ENCODE data around the gene HDAC9.
A peak's percentile ranks its signal among the peaks of the same experiment; 100 is the strongest.

Gene HDAC9

DNA sequence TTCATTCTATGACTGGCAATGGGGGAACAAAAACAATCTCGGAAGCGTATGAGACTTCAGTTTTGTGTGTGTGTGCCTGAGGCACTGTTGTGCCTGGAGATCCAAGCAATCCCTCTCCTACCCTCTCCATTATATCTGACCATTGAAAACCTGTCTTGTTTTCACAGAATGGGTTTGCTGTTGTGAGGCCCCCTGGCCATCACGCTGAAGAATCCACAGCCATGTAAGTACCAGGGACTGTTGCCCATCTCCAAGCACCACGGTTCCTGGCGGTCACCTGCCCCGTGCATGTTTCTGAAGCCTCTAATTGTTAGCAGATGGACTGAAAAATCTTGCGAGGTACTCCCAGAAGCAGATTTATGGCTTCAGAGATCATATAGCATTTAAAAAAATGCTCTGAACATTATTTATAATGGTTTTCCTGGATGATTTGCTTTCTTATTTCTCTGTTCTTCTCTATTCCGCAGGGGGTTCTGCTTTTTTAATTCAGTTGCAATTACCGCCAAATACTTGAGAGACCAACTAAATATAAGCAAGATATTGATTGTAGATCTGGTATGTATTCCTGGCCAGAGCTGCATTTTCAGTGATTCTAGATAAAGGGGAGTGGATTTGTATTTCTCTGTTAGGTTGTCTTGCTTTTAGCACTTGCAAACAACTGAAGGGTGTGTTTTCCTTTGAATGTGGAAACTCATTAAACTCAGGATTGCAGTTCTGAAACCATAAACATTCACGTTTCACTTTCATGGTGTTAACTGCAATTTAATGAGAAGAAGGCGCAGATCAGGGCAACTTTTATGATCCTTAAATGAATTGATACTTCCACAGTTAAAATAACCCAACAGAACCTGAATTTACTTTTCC lies 333.7 kb downstream of the HDAC9 start:
- peak overlapping the region; percentile 53 for H3K4me3 ChIP-seq (ENCODE audit: low read length)

DNA sequence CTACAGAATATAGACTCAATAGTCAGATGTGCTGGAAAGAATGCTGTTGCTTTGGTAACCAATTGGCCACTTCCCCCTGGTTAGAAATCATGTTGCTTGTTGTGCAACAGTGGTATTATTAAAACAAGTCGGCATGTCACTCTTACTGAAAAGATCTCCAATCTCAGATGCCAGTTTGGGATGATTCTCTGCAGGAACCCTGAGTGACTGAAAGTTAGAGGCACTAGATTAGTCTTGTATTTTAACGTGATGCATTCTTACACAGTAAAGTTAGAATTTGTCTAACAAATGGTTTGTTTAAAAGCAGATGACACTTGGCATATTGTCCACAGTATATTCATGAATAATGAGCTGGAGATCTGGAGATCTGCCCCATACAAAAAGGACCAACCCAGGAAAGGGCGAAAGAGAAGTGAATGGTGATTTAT lies 334.3 kb downstream of the HDAC9 start:
- peak; percentile 91 for DNase-seq (ENCODE audit: low read depth)
- no peaks in the 10 kb centered on the region for H3K9me3 ChIP-seq (ENCODE audit: control insufficient read depth, low read length)
- H3K4me1 ChIP-seq (ENCODE audit: control insufficient read depth, insufficient read depth, low read length), result peaks cover 37% of the 10 kb centered on the region
- H3K9ac ChIP-seq (ENCODE audit: low read length), result no peak overlapping the region
- H3K27me3 ChIP-seq (replicated peaks; ENCODE audit: control insufficient read depth, insufficient read depth, low read length), result no peaks in the 10 kb centered on the region
- peak overlapping the region; percentile 53 for H3K4me3 ChIP-seq (ENCODE audit: low read length)
- H3K36me3 ChIP-seq (ENCODE audit: control insufficient read depth, insufficient read depth, low read length, severe bottlenecking), result no peaks in the 10 kb centered on the region

More for the DNA sequence above, 333.7 kb downstream of the HDAC9 start:
- peak; percentile 8 for DNase-seq (ENCODE audit: low read depth)
- Histone ChIP-seq H3K27me3 (replicated peaks; ENCODE audit: control insufficient read depth, insufficient read depth, low read length) (no peaks in the 10 kb centered on the region), H3K9me3 (ENCODE audit: control insufficient read depth, low read length) (no peaks in the 10 kb centered on the region), H3K9ac (ENCODE audit: low read length) (peak overlapping the region; percentile 7), H3K36me3 (ENCODE audit: control insufficient read depth, insufficient read depth, low read length, severe bottlenecking) (no peaks in the 10 kb centered on the region), H3K4me1 (ENCODE audit: control insufficient read depth, insufficient read depth, low read length) (peaks cover 37% of the 10 kb centered on the region)

DNA sequence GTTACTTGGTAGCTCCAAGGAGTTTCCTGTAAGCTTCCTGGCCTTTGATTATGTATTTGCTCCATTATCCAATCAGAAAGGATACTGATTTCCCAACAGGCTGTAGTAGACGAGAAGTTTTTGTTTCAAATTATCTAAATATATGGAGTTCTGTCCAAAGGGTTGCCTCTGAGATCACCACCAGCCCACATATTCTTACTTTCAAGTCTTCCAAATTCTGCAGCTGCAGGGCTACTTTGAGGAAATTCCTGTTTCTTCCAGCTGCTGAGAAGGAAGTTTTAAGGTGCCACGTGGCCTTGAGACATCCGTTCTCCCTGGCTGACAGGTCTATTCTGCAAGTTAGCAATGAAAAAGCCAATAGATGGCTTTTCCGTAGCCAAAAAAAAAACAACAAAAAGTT lies 335.9 kb downstream of the HDAC9 start:
- peak overlapping the region; percentile 59 for H3K4me3 ChIP-seq (ENCODE audit: low read length)
- no peak for DNase-seq (ENCODE audit: low read depth)

DNA sequence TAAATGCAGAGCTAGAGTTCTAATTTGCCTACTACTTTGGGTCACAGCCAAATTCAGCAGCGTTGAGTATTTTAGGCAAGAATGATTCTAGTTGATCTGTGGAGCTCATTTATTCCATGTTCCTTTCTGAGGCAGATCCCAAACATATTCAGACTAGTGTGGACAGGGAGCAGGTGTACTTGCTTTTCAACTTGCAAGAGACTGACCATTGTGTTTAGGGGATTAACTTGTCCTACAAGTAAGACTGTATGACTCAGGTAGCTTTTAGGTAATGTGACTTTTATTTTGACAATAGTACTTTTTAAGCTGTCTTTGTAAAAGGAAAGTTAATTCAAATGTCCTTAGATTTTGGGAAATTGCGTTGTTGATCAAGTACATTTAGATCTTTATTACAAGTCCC lies 336.4 kb downstream of the HDAC9 start:
- no peaks in the 10 kb centered on the region for H3K36me3 ChIP-seq (ENCODE audit: control insufficient read depth, insufficient read depth, low read length, severe bottlenecking)
- no peaks in the 10 kb centered on the region for H3K9me3 ChIP-seq (ENCODE audit: control insufficient read depth, low read length)
- no peaks in the 10 kb centered on the region for H3K27me3 ChIP-seq (replicated peaks; ENCODE audit: control insufficient read depth, insufficient read depth, low read length)
- H3K9ac ChIP-seq (ENCODE audit: low read length), result no peak overlapping the region
- no peak for DNase-seq (ENCODE audit: low read depth)
- H3K4me3 ChIP-seq (ENCODE audit: low read length), result peak overlapping the region; percentile 59
- H3K4me1 ChIP-seq (ENCODE audit: control insufficient read depth, insufficient read depth, low read length), result peaks cover 37% of the 10 kb centered on the region

More for the DNA sequence above, 335.9 kb downstream of the HDAC9 start:
- no peaks in the 10 kb centered on the region for H3K36me3 ChIP-seq (ENCODE audit: control insufficient read depth, insufficient read depth, low read length, severe bottlenecking)
- H3K9me3 ChIP-seq (ENCODE audit: control insufficient read depth, low read length), result no peaks in the 10 kb centered on the region
- H3K9ac ChIP-seq (ENCODE audit: low read length), result peak overlapping the region; percentile 16
- no peaks in the 10 kb centered on the region for H3K27me3 ChIP-seq (replicated peaks; ENCODE audit: control insufficient read depth, insufficient read depth, low read length)
- peaks cover 37% of the 10 kb centered on the region for H3K4me1 ChIP-seq (ENCODE audit: control insufficient read depth, insufficient read depth, low read length)

DNA sequence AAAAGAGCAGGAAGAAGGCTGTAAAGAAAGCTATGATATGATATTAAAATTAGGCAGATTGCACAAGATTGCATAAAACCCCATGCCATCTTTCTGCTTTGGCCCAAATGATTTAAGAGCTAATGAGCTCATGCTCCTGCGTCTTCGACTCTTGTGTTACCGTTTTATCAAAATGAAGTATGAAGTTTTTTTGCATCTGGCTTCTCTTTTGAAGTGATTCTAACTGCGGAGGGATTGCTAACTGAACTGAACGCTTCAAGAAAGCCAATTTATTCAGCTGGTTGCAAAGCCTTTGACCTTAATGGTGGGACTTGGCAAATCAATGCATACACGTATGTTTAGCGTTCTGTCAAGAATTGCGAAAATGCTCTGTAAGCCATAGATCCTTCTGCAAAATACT lies 339.0 kb downstream of the HDAC9 start:
- H3K4me1 ChIP-seq (ENCODE audit: control insufficient read depth, insufficient read depth, low read length), result peaks cover 25% of the 10 kb centered on the region

DNA sequence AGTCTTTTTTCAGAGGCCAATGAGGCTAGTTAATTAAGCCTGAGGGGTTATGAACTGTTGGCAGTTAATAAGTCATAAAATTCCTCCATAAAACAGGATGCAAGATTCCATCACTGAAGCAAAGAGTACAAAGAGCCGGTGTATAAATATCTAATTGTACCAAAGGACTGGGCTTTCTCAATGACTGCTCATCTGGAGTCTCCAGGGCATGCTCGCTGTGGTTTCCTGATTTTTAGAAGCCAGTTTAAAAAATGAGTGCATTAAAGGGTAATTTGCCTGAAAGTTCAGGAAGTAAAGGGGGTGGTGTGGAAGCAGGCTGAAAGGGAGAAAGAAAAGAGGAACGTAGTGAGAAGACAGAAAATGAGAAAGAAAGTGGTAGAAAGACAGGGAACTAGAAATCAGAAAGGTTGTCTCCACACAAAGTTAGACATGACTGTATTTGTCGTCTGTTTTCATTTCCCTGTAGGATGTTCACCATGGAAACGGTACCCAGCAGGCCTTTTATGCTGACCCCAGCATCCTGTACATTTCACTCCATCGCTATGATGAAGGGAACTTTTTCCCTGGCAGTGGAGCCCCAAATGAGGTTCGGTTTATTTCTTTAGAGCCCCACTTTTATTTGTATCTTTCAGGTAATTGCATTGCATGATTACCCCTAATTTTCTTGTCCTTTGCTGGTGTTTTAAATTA lies 339.6 kb downstream of the HDAC9 start:
- Histone ChIP-seq H3K27me3 (replicated peaks; ENCODE audit: control insufficient read depth, insufficient read depth, low read length) (no peaks in the 10 kb centered on the region), H3K36me3 (ENCODE audit: control insufficient read depth, insufficient read depth, low read length, severe bottlenecking) (no peaks in the 10 kb centered on the region), H3K4me3 (ENCODE audit: low read length) (no peak overlapping the region), H3K4me1 (ENCODE audit: control insufficient read depth, insufficient read depth, low read length) (peaks cover 19% of the 10 kb centered on the region), H3K9ac (ENCODE audit: low read length) (no peak overlapping the region), H3K9me3 (ENCODE audit: control insufficient read depth, low read length) (no peaks in the 10 kb centered on the region)
- no peak for DNase-seq (ENCODE audit: low read depth)

More for the DNA sequence above, 339.0 kb downstream of the HDAC9 start:
- H3K4me3 ChIP-seq (ENCODE audit: low read length), result no peak overlapping the region
- H3K36me3 ChIP-seq (ENCODE audit: control insufficient read depth, insufficient read depth, low read length, severe bottlenecking), result no peaks in the 10 kb centered on the region
- DNase-seq (ENCODE audit: low read depth), result no peak
- H3K9ac ChIP-seq (ENCODE audit: low read length), result no peak overlapping the region
- H3K9me3 ChIP-seq (ENCODE audit: control insufficient read depth, low read length), result no peaks in the 10 kb centered on the region
- H3K27me3 ChIP-seq (replicated peaks; ENCODE audit: control insufficient read depth, insufficient read depth, low read length), result no peaks in the 10 kb centered on the region

DNA sequence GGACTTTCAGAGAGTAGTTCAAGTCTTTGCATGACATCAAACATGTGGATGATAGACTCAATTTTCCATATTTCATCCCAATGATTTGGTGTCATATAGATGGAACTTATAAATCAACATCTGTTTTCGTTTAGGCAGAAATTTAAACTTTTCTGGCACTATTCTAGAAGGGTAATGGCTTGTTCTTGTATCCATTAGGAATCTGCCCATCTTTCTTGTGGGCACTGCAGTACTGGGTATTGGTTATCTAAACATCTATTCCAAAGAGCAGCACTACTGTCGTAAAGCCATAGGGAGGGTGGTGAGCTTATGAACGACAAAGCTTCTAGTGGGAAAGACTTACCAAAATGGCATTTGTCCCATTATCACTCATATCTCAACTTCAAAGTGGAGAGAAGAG lies 348.4 kb downstream of the HDAC9 start:
- Histone ChIP-seq H3K4me3 (ENCODE audit: low read length) (no peak overlapping the region), H3K9ac (ENCODE audit: low read length) (no peak overlapping the region), H3K36me3 (ENCODE audit: control insufficient read depth, insufficient read depth, low read length, severe bottlenecking) (no peaks in the 10 kb centered on the region), H3K4me1 (ENCODE audit: control insufficient read depth, insufficient read depth, low read length) (no peaks in the 10 kb centered on the region), H3K9me3 (ENCODE audit: control insufficient read depth, low read length) (no peaks in the 10 kb centered on the region), H3K27me3 (replicated peaks; ENCODE audit: control insufficient read depth, insufficient read depth, low read length) (no peaks in the 10 kb centered on the region)
- DNase-seq (ENCODE audit: low read depth), result no peak

DNA sequence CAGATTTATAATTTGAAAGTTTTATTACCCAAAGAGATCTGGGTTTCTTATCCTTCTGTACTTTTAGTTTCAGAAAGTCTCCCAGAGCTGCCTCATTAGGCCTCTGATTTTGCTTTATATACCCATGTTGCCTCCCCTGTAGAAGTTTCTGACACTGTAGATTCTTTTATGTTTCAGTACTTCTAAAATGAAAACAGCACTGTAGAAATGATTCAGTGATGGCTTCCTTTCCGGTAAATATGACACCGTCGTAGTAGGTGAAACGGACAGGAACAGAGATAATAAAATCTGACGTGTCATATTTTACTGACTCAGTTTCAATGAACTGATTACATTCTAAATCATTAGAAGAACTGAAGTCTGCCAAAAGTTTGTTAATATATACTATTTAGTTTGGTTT lies 349.2 kb downstream of the HDAC9 start:
- Histone ChIP-seq H3K4me1 (ENCODE audit: control insufficient read depth, insufficient read depth, low read length) (no peaks in the 10 kb centered on the region), H3K9me3 (ENCODE audit: control insufficient read depth, low read length) (no peaks in the 10 kb centered on the region), H3K4me3 (ENCODE audit: low read length) (no peak overlapping the region), H3K27me3 (replicated peaks; ENCODE audit: control insufficient read depth, insufficient read depth, low read length) (no peaks in the 10 kb centered on the region), H3K36me3 (ENCODE audit: control insufficient read depth, insufficient read depth, low read length, severe bottlenecking) (no peaks in the 10 kb centered on the region), H3K9ac (ENCODE audit: low read length) (no peak overlapping the region)
- no peak for DNase-seq (ENCODE audit: low read depth)

DNA sequence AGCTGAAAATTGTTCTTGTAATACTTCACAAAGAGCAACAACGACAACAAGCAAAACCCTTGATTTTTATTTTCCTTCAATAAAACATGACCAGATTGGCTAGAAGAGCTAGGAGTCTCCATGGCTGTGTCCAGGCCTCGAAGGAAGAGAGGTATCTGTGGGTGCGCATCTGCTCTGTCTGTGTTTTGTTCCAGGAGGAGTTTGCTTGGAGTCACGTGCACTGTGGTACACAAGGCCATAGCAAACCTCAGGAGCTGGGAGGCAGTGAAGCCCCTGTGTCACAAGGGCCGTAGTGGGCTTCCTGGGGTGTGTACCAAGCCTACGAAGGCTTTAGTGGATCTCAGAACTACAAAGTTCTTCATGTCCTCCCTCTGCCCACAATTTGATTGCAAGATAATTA lies 350.2 kb downstream of the HDAC9 start:
- Histone ChIP-seq H3K9ac (ENCODE audit: low read length) (no peak overlapping the region), H3K27me3 (replicated peaks; ENCODE audit: control insufficient read depth, insufficient read depth, low read length) (no peaks in the 10 kb centered on the region), H3K4me1 (ENCODE audit: control insufficient read depth, insufficient read depth, low read length) (no peaks in the 10 kb centered on the region), H3K9me3 (ENCODE audit: control insufficient read depth, low read length) (no peaks in the 10 kb centered on the region), H3K36me3 (ENCODE audit: control insufficient read depth, insufficient read depth, low read length, severe bottlenecking) (no peaks in the 10 kb centered on the region), H3K4me3 (ENCODE audit: low read length) (no peak overlapping the region)
- no peak for DNase-seq (ENCODE audit: low read depth)

DNA sequence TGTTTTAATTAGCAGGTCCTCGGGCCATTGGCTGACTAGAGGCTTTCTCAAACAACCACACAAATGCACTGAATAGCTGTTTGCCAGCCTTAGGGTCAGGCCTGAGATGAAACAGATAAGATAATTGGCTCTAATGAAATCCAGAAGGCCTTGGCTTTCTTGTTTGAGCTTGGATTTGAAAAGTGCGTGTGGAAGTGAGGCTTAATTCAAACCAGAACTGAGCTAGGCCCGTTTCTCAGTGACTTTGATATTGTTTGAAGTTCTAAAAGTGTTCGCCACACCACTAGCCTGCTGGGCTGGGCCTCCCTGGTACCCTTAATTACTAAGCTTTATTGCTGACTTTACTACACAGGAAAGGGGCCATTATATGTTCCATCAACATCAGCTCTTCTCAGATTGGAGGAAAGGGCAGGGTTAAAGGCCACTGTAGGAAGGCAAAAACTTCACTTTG lies 351.2 kb downstream of the HDAC9 start:
- Histone ChIP-seq H3K9ac (ENCODE audit: low read length) (no peak overlapping the region), H3K4me3 (ENCODE audit: low read length) (no peak overlapping the region), H3K4me1 (ENCODE audit: control insufficient read depth, insufficient read depth, low read length) (no peaks in the 10 kb centered on the region), H3K27me3 (replicated peaks; ENCODE audit: control insufficient read depth, insufficient read depth, low read length) (no peaks in the 10 kb centered on the region), H3K36me3 (ENCODE audit: control insufficient read depth, insufficient read depth, low read length, severe bottlenecking) (no peaks in the 10 kb centered on the region), H3K9me3 (ENCODE audit: control insufficient read depth, low read length) (no peaks in the 10 kb centered on the region)
- DNase-seq (ENCODE audit: low read depth), result peak; percentile 94

DNA sequence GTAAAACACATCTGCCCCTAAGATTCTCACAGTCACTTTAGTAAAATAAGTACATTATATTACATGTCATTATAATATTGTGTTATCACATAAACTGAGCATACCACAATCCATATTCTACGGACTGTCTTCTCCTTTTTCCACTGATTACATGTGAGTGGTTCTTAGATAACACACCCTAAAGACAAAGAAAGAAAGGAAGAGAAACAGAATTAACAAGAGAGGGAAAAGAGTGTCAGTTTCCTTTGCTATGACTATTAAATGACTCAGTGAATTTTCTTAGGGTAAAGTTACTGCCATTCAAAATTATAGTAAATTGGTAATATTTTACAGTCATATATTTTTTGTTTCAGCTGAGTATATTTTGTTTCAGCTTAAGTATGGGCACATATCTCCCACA lies 353.6 kb downstream of the HDAC9 start:
- no peaks in the 10 kb centered on the region for H3K36me3 ChIP-seq (ENCODE audit: control insufficient read depth, insufficient read depth, low read length, severe bottlenecking)
- no peak overlapping the region for H3K9ac ChIP-seq (ENCODE audit: low read length)
- no peaks in the 10 kb centered on the region for H3K4me1 ChIP-seq (ENCODE audit: control insufficient read depth, insufficient read depth, low read length)
- no peaks in the 10 kb centered on the region for H3K27me3 ChIP-seq (replicated peaks; ENCODE audit: control insufficient read depth, insufficient read depth, low read length)
- no peaks in the 10 kb centered on the region for H3K9me3 ChIP-seq (ENCODE audit: control insufficient read depth, low read length)
- no peak overlapping the region for H3K4me3 ChIP-seq (ENCODE audit: low read length)
- no peak for DNase-seq (ENCODE audit: low read depth)
